HG02943 (cell line): Measurements from ENCODE around the gene ALX1.
"Not testable (repeated sequence)": the region's sequence is repeated elsewhere in the genome, so short reads cannot be mapped to it uniquely, and the experiment has no call there.

ENCODE experiments used
- ATAC-seq: cut with Tn5 transposase; IDR thresholded peaks from one replicate; pipeline ENCODE4 v1.9.1; 2021; ENCODE audit warnings: mild to moderate bottlenecking, low read depth, moderate library complexity; ENCODE audit not compliant: unreplicated experiment

The ALX1 gene

GRCh38 chr12:85296362-85296761 lies 16.3 kb downstream of the ALX1 start:
- no peak for ATAC-seq

GRCh38 chr12:85299053-85299452 lies 19.0 kb downstream of the ALX1 start:
- ATAC-seq = no peak

GRCh38 chr12:85301051-85301450 lies 21.0 kb downstream of the ALX1 start:
- ATAC-seq = no peak

- no peak for ATAC-seq
Measured at GRCh38 chr12:85308374-85308773, 28.4 kb downstream of the ALX1 start.

GRCh38 chr12:85309125-85309566 lies 29.1 kb downstream of the ALX1 start:
- no peak for ATAC-seq

- no peak for ATAC-seq
Measured at GRCh38 chr12:85310025-85310424, 30.0 kb downstream of the ALX1 start.

- ATAC-seq = no peak
Measured at GRCh38 chr12:85310456-85311076, 30.5 kb downstream of the ALX1 start.

- not testable (repeated sequence) for ATAC-seq
Measured at GRCh38 chr12:85317866-85318636, 38.0 kb downstream of the ALX1 start.

GRCh38 chr12:85322715-85323114 lies 42.7 kb downstream of the ALX1 start:
- ATAC-seq = no peak

GRCh38 chr12:85325442-85325841 lies 45.4 kb downstream of the ALX1 start:
- ATAC-seq = no peak

- no peak for ATAC-seq
Measured at GRCh38 chr12:85329913-85330312, 49.9 kb downstream of the ALX1 start.

- no peak for ATAC-seq
Measured at GRCh38 chr12:85348779-85349178, 68.8 kb downstream of the ALX1 start.

GRCh38 chr12:85350356-85350755 lies 70.3 kb downstream of the ALX1 start:
- no peak for ATAC-seq
